ENCODE results near the gene ARHGEF33. TPM values are rescaled to one million over a fixed set of nuclear protein-coding genes. Genes with fewer than 3 reads are reported as not detected.

ARHGEF33 gene
- polyA plus RNA-seq, 1 donor from 2014 or later: 1.5 TPM

DNA sequence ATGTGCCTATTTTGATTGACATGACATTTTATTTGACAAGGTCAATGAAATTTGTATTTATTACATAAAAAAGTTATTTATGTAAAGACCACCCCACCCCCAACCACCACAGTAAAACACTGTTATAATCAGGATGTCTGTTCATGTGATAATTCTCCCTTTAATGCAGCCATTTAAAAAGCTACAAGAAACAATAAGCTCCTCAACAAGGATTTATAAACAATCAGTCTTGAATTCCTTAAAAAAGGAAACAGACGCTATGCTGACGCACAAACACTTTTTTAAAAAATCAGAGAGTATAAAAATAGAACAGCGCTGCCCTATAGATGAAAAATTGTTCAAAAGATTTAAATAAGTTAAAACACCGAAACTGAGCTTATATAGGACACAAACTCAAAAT is 129.0 kb downstream of the ARHGEF33 start:
- TF ChIP-seq TAF1 (IDR thresholded peaks at IDR 0.05; ENCODE audit: low read depth): no peak
- no peak for TF ChIP-seq EZH2 (IDR thresholded peaks at IDR 0.05; ENCODE audit: borderline replicate concordance, insufficient read depth, low read length, poor library complexity, severe bottlenecking)
- no peak for TF ChIP-seq MXI1 (conservative IDR thresholded peaks at IDR 0.05; ENCODE audit: poor library complexity, severe bottlenecking)
- TF ChIP-seq, protein P1, sequence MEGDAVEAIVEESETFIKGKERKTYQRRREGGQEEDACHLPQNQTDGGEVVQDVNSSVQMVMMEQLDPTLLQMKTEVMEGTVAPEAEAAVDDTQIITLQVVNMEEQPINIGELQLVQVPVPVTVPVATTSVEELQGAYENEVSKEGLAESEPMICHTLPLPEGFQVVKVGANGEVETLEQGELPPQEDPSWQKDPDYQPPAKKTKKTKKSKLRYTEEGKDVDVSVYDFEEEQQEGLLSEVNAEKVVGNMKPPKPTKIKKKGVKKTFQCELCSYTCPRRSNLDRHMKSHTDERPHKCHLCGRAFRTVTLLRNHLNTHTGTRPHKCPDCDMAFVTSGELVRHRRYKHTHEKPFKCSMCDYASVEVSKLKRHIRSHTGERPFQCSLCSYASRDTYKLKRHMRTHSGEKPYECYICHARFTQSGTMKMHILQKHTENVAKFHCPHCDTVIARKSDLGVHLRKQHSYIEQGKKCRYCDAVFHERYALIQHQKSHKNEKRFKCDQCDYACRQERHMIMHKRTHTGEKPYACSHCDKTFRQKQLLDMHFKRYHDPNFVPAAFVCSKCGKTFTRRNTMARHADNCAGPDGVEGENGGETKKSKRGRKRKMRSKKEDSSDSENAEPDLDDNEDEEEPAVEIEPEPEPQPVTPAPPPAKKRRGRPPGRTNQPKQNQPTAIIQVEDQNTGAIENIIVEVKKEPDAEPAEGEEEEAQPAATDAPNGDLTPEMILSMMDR (IDR thresholded peaks at IDR 0.05; ENCODE audit: poor library complexity, severe bottlenecking): no peak
- no peak for TF ChIP-seq POLR2AphosphoS5 (IDR thresholded peaks at IDR 0.05)
- no peak for TF ChIP-seq SMC3 (conservative IDR thresholded peaks at IDR 0.05; ENCODE audit: poor library complexity)
- H3K27ac ChIP-seq (ENCODE audit: low read length): no peak overlapping the region
- H4K20me1 ChIP-seq (ENCODE audit: insufficient read depth): no peaks in the 10 kb centered on the region
- H2AFZ ChIP-seq (ENCODE audit: low read depth, low read length): no peak overlapping the region
- no peak overlapping the region for H3K4me3 ChIP-seq (ENCODE audit: low read length)
- H3F3A ChIP-seq (ENCODE audit: insufficient read depth, low read length, poor library complexity, severe bottlenecking): no peaks in the 10 kb centered on the region
- H3K4me2 ChIP-seq (ENCODE audit: low read length): no peak overlapping the region
- H3K9ac ChIP-seq (ENCODE audit: low read length): no peak overlapping the region
- no peaks in the 10 kb centered on the region for H3K9me3 ChIP-seq (ENCODE audit: low read length)
- H3K79me2 ChIP-seq (replicated peaks; ENCODE audit: insufficient read depth, low read length): no peaks in the 10 kb centered on the region
- no peaks in the 10 kb centered on the region for H3K27me3 ChIP-seq (ENCODE audit: insufficient read depth, low read depth, low read length)
- H3K36me3 ChIP-seq (ENCODE audit: insufficient read depth, low read length): no peaks in the 10 kb centered on the region
- H3K9me2 ChIP-seq (ENCODE audit: insufficient read depth, low read length): no peaks in the 10 kb centered on the region

DNA sequence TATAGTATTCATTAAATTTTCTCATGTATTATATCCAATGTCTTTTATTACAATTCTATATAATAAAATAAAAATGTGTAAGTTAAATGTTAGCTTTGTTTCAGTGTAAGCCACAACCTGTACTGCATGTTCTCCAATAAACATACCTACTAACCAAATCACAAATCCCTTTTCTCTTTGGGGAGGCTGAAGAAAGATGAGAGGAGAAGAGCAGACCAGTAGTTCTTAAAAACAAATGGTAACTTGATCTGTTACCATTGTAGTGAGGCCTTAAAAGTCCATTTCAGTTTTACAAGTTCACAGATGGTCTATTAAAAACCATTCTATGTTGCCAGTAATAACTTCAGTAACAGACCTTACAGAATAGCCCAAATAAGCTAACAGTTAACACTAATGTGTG is 130.7 kb downstream of the ARHGEF33 start:
- H3K79me2 ChIP-seq (replicated peaks; ENCODE audit: insufficient read depth, low read length): no peaks in the 10 kb centered on the region
- H3K4me2 ChIP-seq (ENCODE audit: low read length): no peak overlapping the region
- H3K36me3 ChIP-seq (ENCODE audit: insufficient read depth, low read length): no peaks in the 10 kb centered on the region
- H3K27me3 ChIP-seq (ENCODE audit: insufficient read depth, low read depth, low read length): no peaks in the 10 kb centered on the region
- TF ChIP-seq EZH2 (IDR thresholded peaks at IDR 0.05; ENCODE audit: borderline replicate concordance, insufficient read depth, low read length, poor library complexity, severe bottlenecking): no peak
- H4K20me1 ChIP-seq (ENCODE audit: insufficient read depth): no peaks in the 10 kb centered on the region
- H3K9ac ChIP-seq (ENCODE audit: low read length): no peak overlapping the region
- no peak overlapping the region for H2AFZ ChIP-seq (ENCODE audit: low read depth, low read length)
- no peak overlapping the region for H3K4me3 ChIP-seq (ENCODE audit: low read length)
- H3K9me2 ChIP-seq (ENCODE audit: insufficient read depth, low read length): no peaks in the 10 kb centered on the region
- H3K27ac ChIP-seq (ENCODE audit: low read length): no peak overlapping the region
- no peaks in the 10 kb centered on the region for H3K9me3 ChIP-seq (ENCODE audit: low read length)
- no peaks in the 10 kb centered on the region for H3F3A ChIP-seq (ENCODE audit: insufficient read depth, low read length, poor library complexity, severe bottlenecking)

DNA sequence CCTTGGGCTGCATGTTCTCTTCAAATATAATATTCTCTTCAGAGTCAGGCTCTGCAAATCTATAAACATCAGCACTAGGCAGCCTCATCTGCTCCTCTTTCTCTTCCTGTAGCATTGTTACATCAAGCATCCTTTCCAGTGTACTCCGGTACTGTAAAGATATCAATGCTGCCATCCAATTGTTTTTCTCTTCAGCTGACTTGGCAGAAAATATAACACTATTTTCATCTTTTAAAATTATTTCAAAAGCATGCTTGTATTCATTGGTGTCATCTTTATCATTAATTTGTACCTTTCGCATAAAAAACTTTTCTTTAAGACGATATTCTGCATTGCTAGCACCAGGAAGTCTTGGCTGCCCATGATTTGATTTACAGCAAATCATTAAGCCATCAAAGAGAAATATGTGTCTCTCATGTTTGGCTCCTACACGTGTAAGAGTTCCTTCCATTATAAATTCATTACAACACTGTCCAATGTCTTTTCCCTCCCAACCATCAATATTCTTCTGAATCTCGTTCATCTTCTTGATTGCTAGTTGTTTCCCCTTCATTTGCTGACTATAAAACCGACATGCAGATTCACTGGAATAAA is 133.1 kb downstream of the ARHGEF33 start:
- Histone ChIP-seq H3K36me3 (ENCODE audit: insufficient read depth, low read length) (no peaks in the 10 kb centered on the region), H3K4me2 (ENCODE audit: low read length) (no peak overlapping the region), H4K20me1 (ENCODE audit: insufficient read depth) (no peaks in the 10 kb centered on the region), H3F3A (ENCODE audit: insufficient read depth, low read length, poor library complexity, severe bottlenecking) (no peaks in the 10 kb centered on the region), H3K79me2 (replicated peaks; ENCODE audit: insufficient read depth, low read length) (no peaks in the 10 kb centered on the region), H3K9me2 (ENCODE audit: insufficient read depth, low read length) (no peaks in the 10 kb centered on the region), H2AFZ (ENCODE audit: low read depth, low read length) (no peak overlapping the region), H3K27ac (ENCODE audit: low read length) (no peak overlapping the region), H3K27me3 (ENCODE audit: insufficient read depth, low read depth, low read length) (no peaks in the 10 kb centered on the region), H3K9me3 (ENCODE audit: low read length) (no peaks in the 10 kb centered on the region), H3K4me3 (ENCODE audit: low read length) (no peak overlapping the region), H3K9ac (ENCODE audit: low read length) (no peak overlapping the region)
- TF ChIP-seq, protein P2, sequence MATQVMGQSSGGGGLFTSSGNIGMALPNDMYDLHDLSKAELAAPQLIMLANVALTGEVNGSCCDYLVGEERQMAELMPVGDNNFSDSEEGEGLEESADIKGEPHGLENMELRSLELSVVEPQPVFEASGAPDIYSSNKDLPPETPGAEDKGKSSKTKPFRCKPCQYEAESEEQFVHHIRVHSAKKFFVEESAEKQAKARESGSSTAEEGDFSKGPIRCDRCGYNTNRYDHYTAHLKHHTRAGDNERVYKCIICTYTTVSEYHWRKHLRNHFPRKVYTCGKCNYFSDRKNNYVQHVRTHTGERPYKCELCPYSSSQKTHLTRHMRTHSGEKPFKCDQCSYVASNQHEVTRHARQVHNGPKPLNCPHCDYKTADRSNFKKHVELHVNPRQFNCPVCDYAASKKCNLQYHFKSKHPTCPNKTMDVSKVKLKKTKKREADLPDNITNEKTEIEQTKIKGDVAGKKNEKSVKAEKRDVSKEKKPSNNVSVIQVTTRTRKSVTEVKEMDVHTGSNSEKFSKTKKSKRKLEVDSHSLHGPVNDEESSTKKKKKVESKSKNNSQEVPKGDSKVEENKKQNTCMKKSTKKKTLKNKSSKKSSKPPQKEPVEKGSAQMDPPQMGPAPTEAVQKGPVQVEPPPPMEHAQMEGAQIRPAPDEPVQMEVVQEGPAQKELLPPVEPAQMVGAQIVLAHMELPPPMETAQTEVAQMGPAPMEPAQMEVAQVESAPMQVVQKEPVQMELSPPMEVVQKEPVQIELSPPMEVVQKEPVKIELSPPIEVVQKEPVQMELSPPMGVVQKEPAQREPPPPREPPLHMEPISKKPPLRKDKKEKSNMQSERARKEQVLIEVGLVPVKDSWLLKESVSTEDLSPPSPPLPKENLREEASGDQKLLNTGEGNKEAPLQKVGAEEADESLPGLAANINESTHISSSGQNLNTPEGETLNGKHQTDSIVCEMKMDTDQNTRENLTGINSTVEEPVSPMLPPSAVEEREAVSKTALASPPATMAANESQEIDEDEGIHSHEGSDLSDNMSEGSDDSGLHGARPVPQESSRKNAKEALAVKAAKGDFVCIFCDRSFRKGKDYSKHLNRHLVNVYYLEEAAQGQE (IDR thresholded peaks at IDR 0.05; ENCODE audit: borderline replicate concordance): no peak
- TF ChIP-seq EP300 (conservative IDR thresholded peaks at IDR 0.05; ENCODE audit: poor library complexity, severe bottlenecking) (no peak), POLR2AphosphoS5 (IDR thresholded peaks at IDR 0.05) (no peak), EZH2 (IDR thresholded peaks at IDR 0.05; ENCODE audit: borderline replicate concordance, insufficient read depth, low read length, poor library complexity, severe bottlenecking) (no peak), TAF1 (IDR thresholded peaks at IDR 0.05; ENCODE audit: low read depth) (no peak), SMC3 (conservative IDR thresholded peaks at IDR 0.05; ENCODE audit: poor library complexity) (no peak), MXI1 (conservative IDR thresholded peaks at IDR 0.05; ENCODE audit: poor library complexity, severe bottlenecking) (no peak), RAD21 (conservative IDR thresholded peaks at IDR 0.05) (no peak)
- TF ChIP-seq, protein P1 (IDR thresholded peaks at IDR 0.05; ENCODE audit: poor library complexity, severe bottlenecking): no peak
